Left kidney (tissue), 2 donors: ENCODE data around the gene ERC2. TPM values are rescaled to one million over a fixed set of nuclear protein-coding genes. Genes with fewer than 3 reads are reported as not detected.

Source experiments
- DNase-seq: peaks from one replicate; pipeline ENCODE4 v3.0.0-alpha.2; 2013
- polyA plus RNA-seq: library from polyadenylated mRNA; unstranded; fragments of 120-200 nt; gene quantifications from one replicate; pipeline ENCODE4 v1.2.1, GENCODE V29; 2013; ENCODE audit not compliant: insufficient read length

Gene ERC2
- polyA plus RNA-seq, 1 donor: 3.9 TPM

DNA sequence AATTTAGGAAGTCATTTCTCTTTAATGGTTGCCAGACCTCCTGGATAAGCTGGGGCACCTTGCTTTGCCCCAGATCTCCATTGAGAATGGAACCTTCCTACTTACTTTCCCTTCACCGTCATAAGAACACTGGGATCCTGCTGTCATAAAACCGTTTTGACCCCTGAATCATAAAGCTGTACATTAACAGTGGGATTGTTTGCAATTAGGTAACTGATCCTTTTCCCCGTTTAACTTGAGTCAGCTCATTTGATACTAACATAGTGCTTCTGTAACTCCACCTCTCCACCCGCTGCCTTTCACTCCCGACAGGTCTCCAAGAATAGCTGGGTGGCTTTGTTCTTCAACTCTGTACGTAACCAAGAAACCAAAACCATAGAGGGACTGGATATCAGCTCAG is 673.0 kb downstream of the ERC2 start:
- DNase-seq: no peak

GRCh38 chr3:55792742-55793141 is 675.5 kb downstream of the ERC2 start:
- no peak for DNase-seq

GRCh38 chr3:55792009-55792408 is 676.3 kb downstream of the ERC2 start:
- no peak for DNase-seq

DNA sequence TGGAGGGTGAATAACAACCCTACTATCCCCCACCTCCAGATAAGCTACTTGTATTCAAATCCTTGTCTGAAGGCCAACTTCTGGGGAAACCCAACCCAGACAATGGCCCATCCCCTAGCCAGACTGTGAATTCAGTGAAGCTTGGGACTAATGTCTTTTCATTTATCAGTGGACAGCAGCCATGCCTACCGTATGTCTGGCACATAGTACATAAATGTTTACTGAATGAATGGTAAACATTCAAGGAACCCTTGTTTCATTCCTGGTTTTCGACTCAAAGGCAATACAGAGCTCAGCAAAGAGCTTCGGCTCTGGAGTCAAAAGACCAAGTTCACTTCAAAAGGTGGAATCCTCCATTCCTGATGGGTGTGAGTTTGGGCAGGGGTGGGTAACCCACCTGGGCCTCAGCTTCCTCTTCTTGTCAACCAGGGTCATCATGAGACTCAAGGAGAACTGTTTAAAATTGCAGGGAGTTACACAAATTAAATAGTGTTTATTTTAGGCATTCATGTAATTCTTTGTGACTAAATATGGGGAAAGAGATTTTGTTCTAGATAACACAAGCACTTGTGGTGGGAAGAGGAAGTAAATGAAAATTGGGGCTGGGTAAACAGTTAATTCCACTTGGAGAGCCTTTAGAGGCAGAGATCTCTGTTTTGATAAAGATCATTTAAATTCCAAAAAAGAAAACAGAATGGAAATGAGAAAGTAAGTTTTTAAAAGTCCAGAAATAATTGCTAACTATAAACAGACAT is 677.5 kb downstream of the ERC2 start:
- DNase-seq: no peak

DNA sequence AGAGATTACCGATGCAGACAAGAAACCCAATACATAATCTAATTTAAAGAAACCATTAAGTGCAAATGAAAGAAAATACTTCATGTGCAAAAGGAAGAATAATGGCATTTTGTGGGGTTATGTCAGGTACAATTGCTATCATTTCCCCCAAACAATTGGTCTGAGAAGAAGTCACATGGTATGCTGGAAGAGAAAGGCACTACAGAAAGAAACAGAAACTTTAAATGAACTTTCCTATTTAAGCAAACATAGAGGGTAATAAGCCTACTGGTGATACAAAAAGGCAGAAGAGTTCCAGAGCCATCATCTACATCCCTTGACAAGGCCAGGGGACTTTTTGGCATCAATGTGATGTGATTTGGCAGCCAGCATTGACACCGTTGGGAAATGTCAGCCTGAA is 678.8 kb downstream of the ERC2 start:
- DNase-seq: no peak

GRCh38 chr3:55782807-55783206 is 685.5 kb downstream of the ERC2 start:
- no peak for DNase-seq

DNA sequence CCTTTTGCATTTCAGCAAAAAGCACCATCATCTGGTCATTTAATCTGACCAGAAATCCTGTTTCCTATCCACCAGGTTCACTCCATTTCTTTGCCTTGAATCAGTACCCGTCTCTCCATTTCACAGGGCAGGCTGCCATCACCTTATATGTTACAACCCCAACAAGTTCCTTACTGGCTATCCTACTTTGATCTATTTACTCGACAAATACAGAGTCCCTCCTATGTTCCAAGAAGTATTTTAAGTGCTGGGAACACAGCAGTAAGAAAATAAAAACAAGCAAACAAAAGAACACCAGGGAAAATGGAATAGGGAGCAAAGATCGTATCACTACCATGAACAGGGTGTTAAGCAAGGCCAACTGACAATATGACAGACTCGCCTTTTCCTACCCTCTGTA is 685.9 kb downstream of the ERC2 start:
- DNase-seq: no peak

DNA sequence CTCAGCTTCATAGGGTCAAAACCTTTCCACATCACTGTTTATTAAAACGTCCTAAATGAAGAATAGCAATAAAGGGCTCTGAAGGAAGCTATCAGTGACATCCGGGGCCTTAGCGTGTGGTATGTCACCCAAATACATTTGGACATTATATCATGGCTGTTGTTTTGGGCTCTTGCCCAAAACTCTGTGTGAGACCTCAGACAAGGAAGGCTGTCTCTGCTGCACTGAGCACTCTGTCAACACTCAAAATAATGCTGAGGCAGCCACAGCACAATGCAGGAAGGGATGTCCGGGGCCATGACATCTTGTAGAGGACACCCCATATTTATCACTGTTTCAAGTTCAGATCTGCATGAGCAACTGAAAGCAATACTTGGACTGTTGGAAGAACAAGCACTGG is 687.4 kb downstream of the ERC2 start:
- DNase-seq: no peak

DNA sequence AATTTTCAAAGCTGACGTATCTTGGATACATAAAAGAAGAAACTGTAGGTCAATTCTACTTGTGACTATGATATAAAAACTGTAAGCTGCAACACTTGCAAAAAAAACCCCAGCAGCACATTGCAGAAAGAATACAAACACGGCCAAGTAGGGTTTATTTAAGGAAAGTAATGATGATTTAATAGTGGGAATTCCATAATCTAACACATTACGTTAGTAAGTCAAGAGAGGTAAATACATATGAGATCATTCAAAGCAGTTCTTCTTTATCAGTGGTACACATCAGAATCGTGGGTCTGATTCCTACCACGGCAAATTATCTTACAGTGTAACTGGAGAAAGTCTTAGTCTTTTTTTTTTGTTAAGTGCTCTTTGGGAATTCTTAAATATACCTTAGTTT is 688.7 kb downstream of the ERC2 start:
- no peak for DNase-seq

GRCh38 chr3:55775366-55776154 is 692.7 kb downstream of the ERC2 start:
- no peak for DNase-seq

GRCh38 chr3:55774856-55775255 is 693.4 kb downstream of the ERC2 start:
- DNase-seq: peak; percentile 32

DNA sequence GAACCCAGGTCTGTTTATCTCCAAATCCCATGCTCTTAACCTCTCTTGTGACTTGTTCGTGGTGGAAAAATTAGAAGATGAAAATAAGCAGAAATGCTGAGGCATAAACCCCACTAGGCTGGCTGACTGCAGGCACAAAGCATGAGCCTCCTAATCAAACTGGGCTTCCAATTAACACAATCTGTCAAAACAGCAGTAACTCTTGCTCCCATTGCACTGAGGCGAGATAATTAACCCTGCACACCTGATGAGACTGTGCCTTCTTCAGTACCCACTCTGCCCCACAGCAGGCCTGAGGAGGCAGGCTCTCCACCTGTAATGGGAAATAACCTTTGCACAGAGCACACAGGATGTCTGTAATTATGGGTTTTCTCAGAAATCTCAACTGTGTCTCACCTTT is 696.8 kb downstream of the ERC2 start:
- no peak for DNase-seq

DNA sequence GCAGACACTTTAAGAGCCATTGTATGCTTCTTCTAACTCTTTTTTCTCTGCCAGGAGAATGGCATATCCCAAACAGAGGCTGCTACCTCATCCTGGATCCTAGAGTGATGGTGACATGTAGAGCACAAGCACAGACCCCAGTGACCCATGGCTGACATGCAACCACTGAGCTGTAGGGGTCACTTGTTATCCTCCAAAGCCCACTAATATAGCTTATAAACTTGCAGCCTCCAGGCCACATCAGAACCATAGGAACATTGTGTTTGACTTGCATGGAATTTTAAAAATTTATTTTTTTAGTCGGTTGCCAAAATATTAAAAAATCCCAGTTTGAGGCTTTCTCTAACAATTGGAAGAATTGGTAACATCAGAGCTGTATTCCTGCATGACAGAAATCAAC is 698.2 kb downstream of the ERC2 start:
- DNase-seq: no peak

DNA sequence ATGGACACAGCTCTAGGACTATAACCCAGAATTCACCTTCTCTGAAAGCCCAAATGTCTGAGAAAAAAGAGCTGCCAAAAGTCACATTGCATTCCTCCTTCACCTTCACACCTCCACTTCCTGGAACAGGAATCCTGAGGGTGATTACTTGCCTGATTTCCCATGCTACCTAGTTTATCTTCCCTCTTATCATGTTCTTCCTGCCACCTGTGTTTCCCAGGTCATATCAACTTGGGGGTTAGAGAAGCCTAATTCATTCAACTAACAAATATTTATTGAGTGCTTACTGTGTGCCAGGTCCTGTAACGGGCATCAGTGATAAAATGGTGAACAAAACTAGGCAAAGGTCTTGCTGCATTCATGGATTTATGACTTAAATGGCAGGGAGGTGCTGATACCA is 701.5 kb downstream of the ERC2 start:
- DNase-seq: no peak

DNA sequence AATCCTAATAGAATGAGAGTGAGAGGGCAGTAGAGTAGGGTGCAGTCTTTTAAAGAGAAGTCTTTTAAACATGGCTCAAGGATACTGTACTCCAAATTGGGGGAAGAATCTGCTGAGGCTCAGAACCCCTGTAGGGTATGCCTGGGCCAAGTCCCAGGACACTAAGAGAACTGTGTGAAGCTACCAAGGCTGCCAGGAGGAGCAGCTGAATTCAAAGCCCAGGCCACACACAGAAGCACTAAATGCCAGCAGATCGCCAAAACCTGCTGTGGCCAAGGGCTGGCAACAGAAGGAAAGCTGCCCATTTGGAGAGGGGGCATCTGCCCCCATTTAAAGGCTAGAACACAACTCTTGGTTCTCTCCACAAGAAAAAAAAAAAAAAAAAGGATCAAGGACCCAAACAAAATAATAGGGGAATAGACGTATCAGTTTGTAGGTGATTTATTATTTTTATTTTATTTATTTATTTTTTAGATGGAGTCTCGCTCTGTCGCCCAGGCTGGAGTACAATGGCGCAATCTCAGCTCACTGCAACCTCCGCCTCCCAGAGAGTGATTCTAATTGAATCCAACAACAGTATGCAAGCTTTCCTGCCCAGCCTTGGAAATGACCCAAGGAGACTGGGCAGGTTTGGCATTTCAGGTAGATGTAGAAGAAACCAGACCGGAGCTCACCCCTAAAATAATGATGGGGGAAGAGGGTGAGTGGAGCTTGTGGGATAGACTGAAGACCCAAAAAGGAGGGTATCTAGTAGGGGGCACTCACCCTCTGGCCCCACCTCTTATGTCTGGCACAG is 702.2 kb downstream of the ERC2 start:
- no peak for DNase-seq

GRCh38 chr3:55765398-55765797 is 702.9 kb downstream of the ERC2 start:
- DNase-seq: no peak

GRCh38 chr3:55756976-55757375 is 711.3 kb downstream of the ERC2 start:
- no peak for DNase-seq

- DNase-seq: no peak
Observed at GRCh38 chr3:55755516-55756205, 712.6 kb downstream of the ERC2 start.

DNA sequence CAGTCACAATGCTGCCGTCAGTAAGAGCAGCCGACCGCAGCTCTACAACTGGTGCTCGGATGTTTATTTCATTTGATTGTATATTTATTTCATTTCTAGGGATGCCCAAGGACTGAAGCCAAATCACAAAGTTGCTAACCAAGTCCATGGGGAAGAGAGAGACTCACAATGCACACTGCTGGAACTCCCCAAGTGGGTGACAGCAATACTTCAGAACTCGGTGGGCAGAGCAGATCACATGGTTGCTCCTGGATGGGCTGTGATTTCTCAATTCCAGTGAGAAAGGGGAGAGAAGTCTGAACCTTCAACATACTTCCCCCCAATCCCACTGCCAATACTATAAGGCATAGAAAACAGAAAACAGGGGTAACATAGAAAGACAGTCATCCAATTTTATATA is 715.4 kb downstream of the ERC2 start:
- DNase-seq: no peak

DNA sequence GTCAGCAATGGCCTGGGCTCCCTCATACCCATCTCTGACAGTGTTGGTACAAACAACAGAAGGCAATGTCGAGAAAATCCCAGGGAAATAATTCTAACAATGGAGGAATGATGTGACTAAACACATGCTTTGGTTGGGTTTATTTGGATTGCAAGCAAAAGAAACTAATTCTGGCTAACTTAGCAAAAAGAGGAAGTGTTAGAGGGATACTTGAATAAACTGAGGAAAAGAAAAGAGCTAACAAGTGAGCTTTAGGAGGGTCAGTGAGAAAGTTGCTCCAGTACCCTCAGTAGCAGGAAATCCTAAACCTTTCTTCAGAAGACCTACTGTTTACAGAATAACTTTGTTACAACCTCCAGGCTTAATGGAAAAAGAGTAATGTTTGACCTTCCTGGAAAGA is 716.5 kb downstream of the ERC2 start:
- DNase-seq: no peak

DNA sequence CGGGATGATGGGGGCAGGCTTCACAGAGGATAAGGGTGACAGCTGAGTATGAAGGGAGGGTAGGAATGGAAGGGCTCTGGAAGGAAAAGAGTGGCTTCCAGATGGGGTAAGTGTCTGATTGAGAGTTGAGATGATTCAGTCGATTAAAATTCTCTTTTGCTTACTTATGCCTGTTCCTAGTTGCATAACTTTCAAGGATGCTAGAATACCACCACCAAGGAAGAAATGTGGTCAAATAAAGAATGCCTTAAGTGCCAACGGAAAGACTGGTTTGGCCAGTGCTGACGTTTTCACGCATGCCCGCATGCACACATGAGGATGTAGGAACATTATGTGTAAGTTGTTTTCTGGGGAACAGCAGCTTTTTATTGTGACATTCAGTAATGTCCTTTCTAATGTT is 717.7 kb downstream of the ERC2 start:
- no peak for DNase-seq

- DNase-seq: no peak
Observed at GRCh38 chr3:55749036-55749435, 719.2 kb downstream of the ERC2 start.
